Measurements from ENCODE around the gene IGSF22.

GRCh38 chr11:18736590-18737148, 10.7 kb upstream of the IGSF22 start:
- no peak for TF ChIP-seq STAT6 (CRISPR knock-in tag; conservative IDR thresholded peaks at IDR 0.05; ENCODE audit: low read depth)
- no peak for TF ChIP-seq CTCF (IDR thresholded peaks at IDR 0.05)
- no peak for TF ChIP-seq ZNF138 (CRISPR knock-in tag; conservative IDR thresholded peaks at IDR 0.05)
- TF ChIP-seq NR1H2 (CRISPR knock-in tag; IDR thresholded peaks at IDR 0.05), result no peak
